Effector CD4-positive, alpha-beta T cell (primary cell): ENCODE measurements around the gene RABL3.
"Not testable (repeated sequence)": the region's sequence is repeated elsewhere in the genome, so short reads cannot be mapped to it uniquely, and the experiment has no call there.

Experiments used
- DNase-seq: peaks from one replicate; pipeline ENCODE4 v3.0.0-alpha.2; 2020

Gene RABL3

DNA sequence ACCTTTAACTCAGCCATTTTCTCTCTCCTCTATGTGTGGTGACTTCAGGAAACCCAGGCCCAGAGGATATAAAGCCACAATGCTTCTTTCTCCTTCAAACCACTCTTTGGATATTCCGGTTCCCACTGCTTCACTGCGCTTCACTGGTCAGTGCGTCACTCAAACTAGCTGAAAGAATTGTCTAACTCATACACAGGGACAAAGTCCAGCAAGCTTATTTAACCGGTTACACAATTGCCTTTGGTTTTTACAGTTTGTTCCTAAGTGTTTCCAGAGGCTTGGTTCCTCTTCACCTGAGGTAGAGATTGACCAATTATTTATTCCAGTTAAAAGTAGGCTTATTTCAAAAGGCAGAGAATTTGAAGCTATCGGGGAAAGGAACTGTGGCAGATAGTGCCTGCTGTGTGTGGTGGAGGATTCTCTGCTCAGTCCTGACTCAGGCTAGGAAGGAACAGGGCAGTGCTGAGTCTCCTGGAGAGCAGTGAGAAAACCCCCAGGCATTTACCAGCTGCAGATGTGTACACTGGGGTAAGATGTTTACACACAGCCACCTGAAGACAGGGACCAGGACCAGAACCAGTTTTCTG, 60.1 kb downstream of the RABL3 start, which contains the start of gene HGD:
TSS of gene HGD (minus strand) at position 145 of the 587 bp plus-strand sequence. CDS start at position 17, 128 bp downstream.
- no peak for DNase-seq

DNA sequence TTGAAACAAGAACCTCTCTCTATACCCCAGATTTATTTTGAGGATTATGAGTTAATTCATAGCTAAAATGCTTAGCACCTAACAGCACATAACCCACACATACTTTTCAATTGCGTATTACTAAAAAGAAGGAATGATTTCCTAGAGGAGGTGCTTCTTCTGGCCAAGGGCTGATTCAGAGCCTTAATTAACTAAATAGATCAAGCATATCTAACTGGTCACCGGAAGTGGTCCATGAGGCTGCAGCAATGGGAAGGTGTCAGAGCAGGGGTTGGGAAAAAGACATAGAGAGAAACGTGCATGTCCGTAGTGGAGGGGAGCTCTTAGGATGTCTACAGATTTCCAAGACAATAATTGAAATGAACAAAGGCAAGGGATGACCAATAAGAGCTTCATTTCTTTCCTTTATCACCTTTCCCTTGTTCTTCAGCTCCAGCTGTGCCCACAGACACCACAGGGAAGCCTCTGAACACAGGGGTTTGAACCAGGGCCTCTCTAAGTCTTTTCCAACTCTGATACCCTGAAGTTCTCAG, 60.7 kb downstream of the RABL3 start:
- DNase-seq, result no peak

DNA sequence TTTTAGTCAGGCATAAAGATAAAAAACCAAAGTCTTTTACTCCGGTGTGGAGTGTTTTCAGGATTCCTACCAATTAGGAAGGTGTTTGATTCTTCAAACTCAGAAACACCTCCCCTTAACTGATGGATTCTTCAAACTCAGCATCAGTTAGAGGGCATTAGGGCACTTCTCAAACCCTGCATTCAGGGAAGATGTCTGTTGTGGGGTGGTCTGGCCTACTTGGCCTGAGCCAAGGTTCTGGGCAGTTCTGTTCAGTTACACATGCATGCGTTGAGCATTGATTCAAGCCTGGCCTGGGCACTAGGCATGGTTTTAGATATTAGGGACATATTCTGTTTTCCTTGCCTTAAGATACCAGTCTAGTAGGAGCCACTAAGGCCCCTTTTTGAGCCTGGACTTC, 61.3 kb downstream of the RABL3 start:
- no peak for DNase-seq

DNA sequence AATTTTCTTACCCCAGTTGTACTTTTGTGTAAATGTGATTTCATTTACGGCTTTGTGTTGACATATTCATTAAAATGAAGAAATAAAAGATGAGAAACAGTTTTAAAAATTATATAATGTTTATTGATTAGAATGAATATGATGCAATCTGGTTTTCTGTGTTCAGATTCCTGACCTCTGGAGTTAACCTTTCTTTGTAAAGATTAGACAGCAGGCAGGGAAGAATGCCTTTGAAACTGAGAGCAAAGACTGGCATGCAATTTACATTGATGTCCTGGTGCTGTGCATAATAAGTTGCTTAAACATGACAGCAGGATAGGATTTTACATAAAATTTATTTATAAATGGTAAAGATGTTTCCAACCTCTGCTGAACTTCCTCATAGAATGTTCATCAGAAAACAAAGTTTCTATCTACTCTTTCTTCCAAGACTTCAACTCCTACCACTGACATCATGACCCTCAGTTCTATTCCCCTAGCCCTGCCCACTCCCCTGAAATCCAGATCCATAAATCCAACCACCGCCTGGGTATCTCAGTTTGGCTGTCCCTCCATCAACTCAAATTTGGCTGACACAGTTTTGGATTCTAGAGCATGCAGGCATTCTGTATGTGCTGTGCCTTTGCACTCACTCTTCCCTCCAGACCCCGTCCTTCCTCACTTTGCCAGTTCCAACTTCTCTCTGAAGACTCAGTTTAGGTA, 62.0 kb downstream of the RABL3 start:
- DNase-seq, result no peak

DNA sequence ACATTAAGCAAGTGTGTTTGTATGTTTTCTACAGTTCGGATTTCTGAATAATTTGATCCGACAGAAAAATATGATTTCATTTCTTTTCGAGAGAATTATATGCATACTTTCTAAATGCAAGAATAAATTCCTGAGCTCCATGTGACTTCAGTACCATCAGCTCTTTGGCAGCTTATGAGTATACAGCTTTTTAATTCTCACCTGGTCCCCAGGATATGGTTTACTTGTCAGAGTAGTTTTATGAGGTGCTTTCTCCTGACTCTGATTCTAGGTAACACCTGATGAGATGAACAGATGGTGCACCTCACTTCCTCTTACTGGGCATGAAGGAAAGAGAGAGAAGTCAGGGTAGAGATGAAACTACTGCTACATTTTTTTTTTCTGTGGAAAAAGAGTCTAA, 63.3 kb downstream of the RABL3 start:
- no peak for DNase-seq

DNA sequence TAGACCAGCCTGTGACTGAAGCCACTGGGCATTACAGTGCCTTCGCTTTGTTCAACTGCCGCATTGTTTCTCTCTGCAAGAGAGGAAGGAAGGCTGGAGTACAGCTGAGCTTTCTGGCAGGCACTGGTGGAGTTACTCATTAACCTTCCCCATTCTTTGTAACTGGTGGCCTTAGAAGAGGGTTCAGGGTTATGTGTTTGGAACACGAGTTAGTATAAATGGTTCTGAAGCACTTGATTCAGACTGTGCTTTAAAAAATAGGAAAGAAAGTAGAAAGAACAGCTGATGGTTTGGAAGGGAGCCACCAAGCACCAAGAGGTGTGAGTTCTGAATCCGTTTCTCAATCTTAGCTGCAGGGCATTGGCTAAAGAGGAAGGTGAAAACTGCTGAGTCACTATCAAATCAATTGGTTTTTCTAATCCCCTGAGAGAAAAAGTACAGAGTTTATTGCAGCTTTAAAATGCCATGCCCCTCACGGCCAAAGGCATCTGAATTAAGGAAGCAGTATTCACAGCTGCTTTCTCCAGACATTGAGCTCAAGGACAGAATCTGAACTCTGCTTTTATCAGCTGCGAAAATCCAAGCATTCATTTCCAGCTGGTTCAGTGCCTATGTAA, 63.9 kb downstream of the RABL3 start:
- DNase-seq, result no peak

DNA sequence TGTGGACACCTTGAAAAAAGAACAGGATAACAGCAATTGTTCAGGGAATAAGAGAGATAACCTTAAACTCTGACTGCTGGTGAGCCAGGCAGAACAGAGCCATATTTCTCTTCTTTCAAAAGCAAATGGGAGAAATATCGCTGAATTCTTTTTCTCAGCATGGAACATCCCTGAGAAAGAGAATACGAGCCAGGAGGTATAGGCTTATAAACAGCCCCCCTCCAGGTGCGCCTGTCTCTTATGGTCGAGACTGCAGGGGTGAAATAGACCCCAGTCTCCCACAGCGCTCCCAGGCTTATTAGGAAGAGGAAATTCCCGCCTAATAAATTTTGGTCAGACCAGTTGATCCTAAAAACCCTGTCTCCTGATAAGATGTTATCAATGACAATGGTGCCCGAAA, 65.1 kb downstream of the RABL3 start:
- not testable (repeated sequence) for DNase-seq

DNA sequence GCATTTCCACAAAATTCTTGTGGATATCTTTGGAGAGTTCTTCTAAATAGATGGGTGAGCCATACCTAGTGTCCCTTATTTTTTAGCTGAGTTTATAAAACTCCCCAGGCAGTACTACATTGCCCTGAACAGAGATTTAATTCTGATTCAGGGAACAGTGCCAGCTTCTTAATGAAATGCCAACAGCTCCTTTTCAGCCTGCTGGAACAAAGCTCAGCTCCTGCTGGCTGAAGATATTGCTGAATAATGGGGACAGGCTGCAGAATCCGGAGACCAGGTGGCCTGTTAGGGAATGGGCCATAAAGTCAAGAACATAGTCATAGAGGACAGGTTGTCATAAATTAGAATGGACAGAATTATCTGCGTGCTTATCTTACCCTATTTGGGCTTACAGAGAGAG, 69.2 kb downstream of the RABL3 start:
- DNase-seq, result no peak

DNA sequence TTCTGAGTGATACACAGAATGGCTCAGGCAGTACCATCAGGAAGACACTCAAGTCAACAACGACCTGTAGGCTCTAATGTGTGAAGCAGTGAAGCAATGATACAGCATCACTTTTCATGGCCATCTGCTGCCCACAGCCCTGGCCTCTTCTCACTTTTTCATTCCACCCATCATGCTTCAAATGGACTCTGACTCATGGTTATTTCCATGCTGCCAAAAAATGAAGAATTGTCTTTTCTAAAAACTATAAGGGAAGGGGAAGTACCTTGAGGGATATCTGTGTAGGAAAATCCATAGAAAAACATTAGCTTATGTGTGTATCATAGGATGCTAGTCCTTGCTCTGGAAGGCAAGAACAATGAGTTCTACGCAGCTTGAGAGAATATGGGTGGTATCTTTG, 71.7 kb downstream of the RABL3 start:
- DNase-seq, result no peak

DNA sequence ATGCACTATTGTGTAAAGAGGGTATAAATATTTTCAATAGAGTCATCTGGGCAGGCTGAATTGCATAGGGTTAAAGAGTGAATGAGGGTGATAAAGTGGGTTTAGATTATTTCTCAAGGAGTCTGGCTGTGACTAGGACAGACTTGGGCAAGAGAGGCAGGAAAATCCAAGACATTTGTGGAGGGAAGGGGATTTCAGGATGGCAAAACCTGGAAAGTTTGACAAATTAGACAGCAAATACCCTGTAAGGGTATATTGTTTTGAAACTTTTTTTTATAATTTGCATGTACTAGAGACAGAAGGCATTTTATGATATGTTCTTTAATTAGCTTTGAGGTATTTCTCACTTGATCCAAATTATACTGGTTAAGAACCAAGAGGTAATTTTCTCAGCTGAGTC, 77.4 kb downstream of the RABL3 start:
- DNase-seq, result no peak

DNA sequence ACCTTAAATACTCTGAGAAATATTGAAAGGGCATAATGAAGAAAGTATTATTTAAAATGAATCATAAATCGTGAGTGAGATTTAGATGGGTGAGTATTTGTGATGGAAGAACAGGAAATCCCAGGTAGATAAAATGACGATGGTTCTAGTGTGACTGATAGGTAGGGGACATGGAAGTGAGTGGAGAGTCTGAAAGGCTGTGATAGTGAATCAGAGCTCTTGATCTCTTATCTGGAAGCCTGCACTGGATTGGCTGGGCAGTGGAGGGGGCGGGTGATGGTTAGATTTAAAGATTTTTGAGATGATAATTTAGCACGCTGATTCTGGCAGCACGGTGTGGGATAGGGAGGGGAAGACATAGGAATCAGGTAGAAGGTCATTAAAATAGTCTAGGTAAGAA, 80.4 kb downstream of the RABL3 start:
- no peak for DNase-seq

DNA sequence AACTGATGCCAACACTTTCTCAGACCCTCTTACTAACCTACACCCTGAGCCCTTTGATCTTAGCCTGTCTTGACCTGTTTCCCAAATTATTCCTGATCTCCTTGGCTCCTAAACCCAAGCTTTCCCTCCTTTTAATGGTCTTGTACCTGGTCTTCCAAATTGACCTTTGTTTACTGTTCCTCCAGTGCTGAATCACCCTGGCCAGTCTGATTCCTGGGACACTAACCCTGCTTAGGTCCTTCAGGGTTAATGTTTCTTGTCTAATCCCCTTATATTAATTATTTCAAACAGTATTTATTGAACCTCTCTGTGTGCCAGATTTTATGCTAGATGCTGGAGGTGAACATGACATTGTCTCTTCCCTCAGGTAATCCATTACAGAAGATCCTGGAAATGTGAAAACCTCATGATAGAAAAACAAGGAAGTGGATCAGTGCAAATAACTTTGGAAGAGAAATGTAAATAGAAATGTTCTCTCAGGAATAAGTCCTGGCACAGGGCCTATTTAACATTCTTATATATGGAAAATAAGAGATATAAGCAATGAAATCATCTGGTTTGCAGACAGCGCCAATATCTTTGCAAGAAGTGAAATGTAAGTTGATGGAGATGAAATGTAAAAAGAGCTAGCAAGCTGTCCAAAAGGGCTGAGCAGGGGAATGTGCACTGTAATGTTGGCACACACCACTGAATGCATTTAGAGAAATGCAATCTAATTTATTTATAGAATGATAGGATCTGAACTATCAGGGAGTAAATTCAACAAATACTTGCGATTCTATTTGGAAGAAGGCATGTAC, 81.0 kb downstream of the RABL3 start:
- DNase-seq, result no peak

DNA sequence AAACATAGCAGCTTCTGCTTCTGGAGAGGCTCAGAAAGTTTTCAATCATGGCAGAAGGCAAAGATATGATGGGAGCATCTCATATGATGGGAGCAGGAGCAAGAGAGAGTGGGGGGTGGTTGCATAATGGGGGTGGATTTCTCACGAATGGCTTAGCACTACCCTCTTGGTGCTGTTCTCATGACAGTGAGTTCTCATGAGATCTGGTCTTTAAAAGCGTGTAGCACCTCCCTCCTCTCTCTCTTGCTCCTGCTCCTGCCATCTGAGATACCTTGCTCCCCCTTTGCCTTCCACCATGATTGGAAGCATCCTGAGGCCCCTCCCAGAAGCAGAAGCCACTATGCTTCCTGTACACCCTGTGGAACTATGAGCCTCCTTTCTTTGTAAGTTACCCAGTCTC, 82.5 kb downstream of the RABL3 start:
- DNase-seq, result no peak

DNA sequence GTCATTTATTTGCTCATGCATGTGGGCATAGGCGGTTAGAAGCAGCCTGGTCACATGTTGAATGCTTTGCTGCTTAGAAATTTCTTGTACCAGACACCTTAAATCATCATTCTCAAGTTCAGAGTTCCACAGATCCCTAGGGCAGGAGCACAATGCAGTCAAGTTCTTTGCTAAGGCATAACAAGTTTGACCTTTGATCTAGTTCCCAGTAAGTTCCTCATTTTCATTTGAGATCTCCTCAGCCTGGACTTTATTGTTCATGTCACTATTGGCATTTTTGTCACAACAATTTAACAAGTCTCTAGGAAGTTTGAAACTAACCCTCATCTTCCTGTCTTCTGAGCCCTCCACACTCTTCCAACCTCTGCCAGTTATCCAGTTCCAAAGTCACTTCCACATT, 83.0 kb downstream of the RABL3 start:
- DNase-seq, result no peak

DNA sequence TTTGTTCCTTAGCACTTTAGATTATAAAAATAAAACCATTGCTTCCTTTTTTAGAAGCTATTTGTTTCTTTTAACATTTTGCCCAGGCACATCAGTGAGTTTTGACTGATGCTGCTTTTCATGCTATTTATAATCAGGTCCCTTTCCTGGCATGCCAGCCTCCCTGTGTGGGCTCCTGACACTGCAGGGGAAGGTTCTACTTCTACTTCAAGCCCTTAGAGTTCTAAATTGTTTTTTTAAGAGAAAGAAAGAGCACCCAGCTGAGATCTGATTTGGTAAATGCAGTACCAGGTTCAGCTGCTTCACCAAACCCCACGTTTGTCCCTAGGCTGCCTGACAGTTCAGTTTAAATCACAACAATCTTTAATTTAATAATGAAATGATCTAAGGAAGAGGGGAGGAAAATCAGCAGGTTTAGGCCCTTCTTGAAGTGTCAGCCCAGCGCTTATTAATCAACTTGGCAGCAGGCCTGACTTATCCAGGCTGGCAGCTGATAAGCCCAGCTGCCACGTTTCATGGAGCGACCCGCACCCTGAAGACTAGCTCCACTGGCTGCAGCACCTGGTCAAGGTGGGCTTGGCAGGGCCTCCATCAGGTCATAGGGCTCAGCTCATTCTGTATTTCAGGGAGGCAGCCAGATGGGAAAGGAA, 89.3 kb downstream of the RABL3 start:
- DNase-seq, result no peak

DNA sequence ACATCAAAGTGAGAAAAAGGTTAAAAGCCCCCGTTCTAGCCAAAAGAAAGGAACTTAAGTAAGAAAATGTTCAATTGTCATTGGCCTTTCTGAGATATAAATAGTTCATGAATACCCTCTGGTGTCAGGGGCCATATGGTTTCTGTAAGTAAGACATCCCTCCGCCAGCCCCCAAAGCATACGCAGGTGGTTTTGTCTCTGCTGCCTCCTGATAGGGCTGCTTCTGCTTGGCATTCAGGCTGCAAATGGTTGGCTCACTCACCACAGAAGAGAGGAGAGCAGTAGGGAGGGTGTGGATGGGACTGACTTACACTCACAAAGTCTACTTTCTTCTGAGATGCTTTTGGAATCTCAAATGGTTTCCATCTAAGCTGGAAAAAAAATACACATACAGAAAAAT, 90.0 kb downstream of the RABL3 start:
- DNase-seq, result no peak

DNA sequence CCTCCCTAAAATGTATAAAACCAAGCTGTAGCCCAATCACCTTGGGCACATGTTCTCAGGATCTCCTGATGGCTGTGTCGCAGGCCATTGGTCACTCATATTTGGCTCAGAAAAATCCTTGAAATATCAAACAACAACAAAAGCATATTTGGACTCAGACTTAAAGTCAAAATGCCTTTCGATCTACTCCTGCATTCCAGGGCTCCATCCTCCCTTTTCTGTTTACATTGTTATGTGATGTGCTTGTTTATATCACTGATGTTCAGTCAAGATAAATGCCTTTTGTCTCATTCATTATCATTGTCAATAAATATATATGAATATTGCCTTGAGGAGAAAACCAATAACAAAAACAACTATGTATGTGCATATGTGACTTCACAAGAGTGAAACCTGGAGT, 92.0 kb downstream of the RABL3 start:
- no peak for DNase-seq

DNA sequence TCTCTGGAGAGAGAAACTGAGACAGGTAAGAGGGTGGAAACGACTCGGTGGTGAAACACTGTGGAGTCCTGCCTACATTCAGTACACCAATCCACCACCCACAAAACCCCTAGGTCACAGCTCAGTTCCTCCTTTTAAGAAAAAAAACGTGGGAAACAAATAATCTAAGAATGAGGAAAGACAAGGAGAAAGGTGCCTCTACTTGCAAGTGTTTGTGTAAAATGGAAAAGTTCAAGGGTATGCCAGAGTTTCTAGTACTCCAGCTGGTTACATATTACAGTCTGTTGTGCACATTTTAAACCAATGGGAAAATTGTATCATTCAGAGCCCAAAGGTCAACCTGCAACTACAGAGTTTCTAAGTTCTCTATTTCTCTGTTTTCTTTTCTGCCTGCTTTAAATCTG, 92.5 kb downstream of the RABL3 start:
- no peak for DNase-seq

DNA sequence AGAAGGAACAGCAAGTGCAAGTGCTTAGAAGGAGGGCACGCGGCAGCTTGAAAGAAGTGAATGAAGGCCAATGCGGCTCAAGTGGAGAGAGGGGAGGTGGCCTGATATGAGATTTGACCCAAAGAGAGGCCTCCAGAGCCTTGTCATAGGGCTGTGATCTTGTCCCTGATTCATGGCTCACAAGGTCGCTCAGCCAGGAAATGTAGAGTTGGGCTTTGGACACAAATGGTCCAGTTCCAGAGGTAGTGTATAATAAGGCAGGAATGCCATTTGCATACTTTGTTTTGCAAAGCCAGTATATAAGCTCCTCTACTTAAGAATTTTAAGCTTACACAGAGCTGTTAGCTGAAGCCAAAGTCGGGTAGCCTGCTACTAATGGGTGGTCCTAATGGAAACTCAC, 94.0 kb downstream of the RABL3 start:
- no peak for DNase-seq

DNA sequence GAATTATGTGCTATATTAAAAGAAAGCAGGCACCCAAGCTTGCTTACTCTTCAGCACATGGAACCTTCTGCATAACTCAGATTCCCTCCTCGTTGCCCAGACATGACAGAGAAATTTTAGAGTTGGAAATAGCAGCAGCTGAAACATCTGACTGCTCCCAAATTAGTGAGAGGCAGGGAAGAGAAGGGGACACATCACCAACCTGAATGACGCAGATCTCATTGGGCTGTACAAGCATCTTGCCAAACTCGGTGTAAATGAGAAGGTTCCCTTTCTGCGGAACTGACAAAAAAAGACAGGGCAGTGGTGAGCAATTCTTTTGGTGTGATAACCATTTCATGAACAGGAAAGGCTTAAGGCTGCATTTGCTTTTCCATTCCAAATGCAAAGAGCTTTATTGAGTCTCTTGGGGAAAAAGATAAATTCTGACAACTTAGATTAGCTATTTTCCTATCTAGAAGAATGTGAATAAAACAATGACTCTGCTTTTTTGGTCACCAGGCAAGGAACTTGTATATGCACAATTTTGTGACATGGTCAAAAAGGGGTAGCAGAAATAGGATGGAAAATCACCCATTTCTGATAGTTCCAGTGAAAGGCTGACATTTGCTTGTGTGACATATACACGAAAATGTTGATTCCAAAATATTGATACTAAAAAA, 95.4 kb downstream of the RABL3 start:
- DNase-seq, result no peak

DNA sequence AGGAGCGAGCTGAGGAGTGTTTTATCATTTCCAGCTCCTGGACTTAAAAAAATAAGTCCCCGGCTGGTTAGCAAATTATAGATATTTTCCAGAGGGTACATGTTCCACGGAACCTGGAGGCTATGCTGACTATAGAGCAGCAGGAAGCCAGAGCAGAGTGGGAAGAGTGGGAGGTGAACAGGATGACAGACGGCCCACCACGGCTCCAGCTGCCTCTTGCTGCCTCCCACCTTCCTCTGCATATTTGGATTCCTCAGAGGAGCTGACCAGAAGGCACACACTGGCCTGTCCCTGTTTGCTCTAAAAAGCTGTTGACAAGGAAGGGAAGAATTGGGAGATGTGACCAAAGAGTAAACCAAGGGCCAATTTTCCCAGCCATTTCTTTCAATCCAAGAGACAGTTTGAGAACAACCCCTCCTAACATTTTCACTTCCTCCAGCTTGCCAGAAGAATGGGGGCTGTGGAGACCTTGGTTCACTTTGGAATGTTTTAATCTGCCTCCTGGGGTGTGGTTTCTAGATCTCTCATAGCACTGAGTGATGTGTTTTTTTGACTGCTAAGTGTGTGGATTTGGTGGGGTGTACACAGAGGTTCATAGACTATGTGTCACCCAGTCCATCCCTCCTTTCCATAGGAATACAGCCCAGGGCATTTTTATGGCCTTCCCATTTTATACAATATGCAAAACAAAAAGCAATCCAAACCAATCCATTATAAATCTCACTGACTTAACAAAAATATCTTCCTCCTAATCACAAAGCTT, 97.1 kb downstream of the RABL3 start:
- no peak for DNase-seq
